A673 (cell line): Measurements from ENCODE around the gene RALGPS1. TPM values are rescaled to one million over a fixed set of nuclear protein-coding genes. Genes with fewer than 3 reads are reported as not detected.

Experiments
- BruUV-seq: library from RNA; stranded (reverse); fragments of 400-500 nt; replicated peaks from 2 replicates; lab custom pipeline; 2021; lab: Mats Ljungman, UMichigan
- CTCF ChIA-PET: fragments of 300-600 bp; sonication (Branson Sonifier 250); formaldehyde crosslinking; loops from one replicate; lab custom pipeline; 2022; ENCODE audit warnings: antibody characterized with exemption; lab: Charles Lee
- POLR2A ChIA-PET: fragments of 300-600 bp; sonication (Branson Sonifier 250); formaldehyde crosslinking; loops from one replicate; lab custom pipeline; 2022; ENCODE audit warnings: antibody characterized with exemption; ENCODE audit not compliant: low non-redundant PET; lab: Charles Lee
- DNase-seq: peaks from one replicate; pipeline ENCODE4 v3.0.0-alpha.2; 2015; ENCODE audit warnings: low spot score
- H3K27ac ChIP-seq: fragments of 200-600 bp; sonication (generic); 2 replicates; pipeline ENCODE4 v1.5.1; 2016; ENCODE audit warnings: mixed run types, low read depth, mild to moderate bottlenecking, mixed read lengths, antibody characterized with exemption, low read length; ENCODE audit not compliant: poor library complexity, severe bottlenecking
- H3K27me3 ChIP-seq: fragments of 200-600 bp; sonication (generic); replicated peaks from 2 replicates; pipeline ENCODE4 v1.6.1; 2017; ENCODE audit warnings: mixed run types, low read depth, mild to moderate bottlenecking, mixed read lengths, antibody characterized with exemption, low read length; ENCODE audit not compliant: insufficient read depth, poor library complexity
- H3K36me3 ChIP-seq: fragments of 200-600 bp; sonication (generic); 2 replicates; pipeline ENCODE4 v1.6.1; 2016; ENCODE audit warnings: mixed run types, mild to moderate bottlenecking, mixed read lengths, antibody characterized with exemption, low read length; ENCODE audit not compliant: insufficient read depth, poor library complexity, severe bottlenecking
- H3K4me1 ChIP-seq: fragments of 200-600 bp; sonication (generic); 2 replicates; pipeline ENCODE4 v1.6.1; 2017; ENCODE audit warnings: mixed run types, mild to moderate bottlenecking, mixed read lengths, antibody characterized with exemption, low read length; ENCODE audit not compliant: insufficient read depth, poor library complexity, severe bottlenecking
- H3K4me3 ChIP-seq: fragments of 200-600 bp; sonication (generic); 2 replicates; pipeline ENCODE4 v1.5.1; 2016; ENCODE audit warnings: low read depth, mixed run types, mild to moderate bottlenecking, mixed read lengths, low read length; ENCODE audit not compliant: poor library complexity, severe bottlenecking
- H3K9me3 ChIP-seq: fragments of 200-600 bp; sonication (generic); 2 replicates; pipeline ENCODE4 v1.6.1; 2016; ENCODE audit warnings: mixed run types, low read depth, mild to moderate bottlenecking, mixed read lengths, antibody characterized with exemption, low read length; ENCODE audit not compliant: poor library complexity, severe bottlenecking
- EZH2 ChIP-seq: fragments of 200-600 bp; sonication (generic); IDR thresholded peaks from 2 replicates; pipeline ENCODE4 v1.6.1; 2017; ENCODE audit warnings: borderline replicate concordance, low read depth, mild to moderate bottlenecking, mixed read lengths, antibody characterized with exemption, low read length; ENCODE audit not compliant: poor library complexity, severe bottlenecking
- intact Hi-C: fragments of 100-400 bp; cut with micrococcal nuclease; formaldehyde crosslinking; loops from one replicate; pipeline ENCODE4 v1.10.0; 2022; ENCODE audit not compliant: unreplicated experiment
- total RNA-seq: library from RNA; stranded (reverse); gene quantifications from 2 replicates; pipeline ENCODE4 v1.2.3, GENCODE V29; 2021
- TF ChIP-seq, protein P1 (sequence below): fragments of 300-800, 200-600 bp; sonication (generic); conservative IDR thresholded peaks from 2 replicates; pipeline ENCODE4 v1.5.1; 2017; ENCODE audit warnings: low read depth, mild to moderate bottlenecking, antibody characterized with exemption, low read length, moderate library complexity, mixed read lengths

The RALGPS1 gene
- total RNA-seq, 1 experiment from 2014 or later: 3.9 TPM

DNA sequence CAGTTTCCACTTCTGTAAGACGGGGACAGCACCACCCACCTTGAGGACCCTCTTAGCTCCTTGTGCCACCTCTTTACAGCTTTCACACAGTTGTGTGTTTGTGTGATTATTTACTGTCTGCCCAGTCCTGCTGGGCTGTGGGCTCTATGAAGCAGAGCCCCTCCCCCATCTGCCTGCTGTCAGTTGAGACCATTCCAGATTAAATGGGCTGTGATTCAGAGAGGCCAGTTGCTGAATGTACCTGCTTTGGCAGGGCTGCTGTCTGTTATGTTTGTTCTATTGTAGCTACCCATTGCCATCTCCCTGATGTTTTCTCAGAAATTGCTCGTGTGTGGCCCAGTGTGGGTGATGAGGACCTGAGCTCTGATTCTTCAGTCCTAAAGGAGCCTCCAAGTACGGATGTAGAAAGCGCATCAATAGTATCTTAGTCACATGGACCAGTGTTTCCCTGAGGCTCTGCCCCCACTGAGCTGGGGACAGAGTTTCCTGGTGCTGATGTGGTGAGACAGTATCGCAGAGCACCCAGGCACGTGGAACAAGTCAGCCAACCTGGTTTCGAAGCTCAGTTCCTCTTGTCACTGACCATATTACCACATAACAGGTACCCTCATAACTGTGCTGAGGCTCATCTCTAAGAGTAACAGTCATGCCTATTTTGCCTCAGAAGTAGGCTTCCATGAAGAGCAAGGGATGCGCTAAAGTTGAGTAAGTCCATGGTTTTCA lies 204.2 kb downstream of the RALGPS1 start:
- intact Hi-C loops: no loop called here
- TF ChIP-seq, protein P1, sequence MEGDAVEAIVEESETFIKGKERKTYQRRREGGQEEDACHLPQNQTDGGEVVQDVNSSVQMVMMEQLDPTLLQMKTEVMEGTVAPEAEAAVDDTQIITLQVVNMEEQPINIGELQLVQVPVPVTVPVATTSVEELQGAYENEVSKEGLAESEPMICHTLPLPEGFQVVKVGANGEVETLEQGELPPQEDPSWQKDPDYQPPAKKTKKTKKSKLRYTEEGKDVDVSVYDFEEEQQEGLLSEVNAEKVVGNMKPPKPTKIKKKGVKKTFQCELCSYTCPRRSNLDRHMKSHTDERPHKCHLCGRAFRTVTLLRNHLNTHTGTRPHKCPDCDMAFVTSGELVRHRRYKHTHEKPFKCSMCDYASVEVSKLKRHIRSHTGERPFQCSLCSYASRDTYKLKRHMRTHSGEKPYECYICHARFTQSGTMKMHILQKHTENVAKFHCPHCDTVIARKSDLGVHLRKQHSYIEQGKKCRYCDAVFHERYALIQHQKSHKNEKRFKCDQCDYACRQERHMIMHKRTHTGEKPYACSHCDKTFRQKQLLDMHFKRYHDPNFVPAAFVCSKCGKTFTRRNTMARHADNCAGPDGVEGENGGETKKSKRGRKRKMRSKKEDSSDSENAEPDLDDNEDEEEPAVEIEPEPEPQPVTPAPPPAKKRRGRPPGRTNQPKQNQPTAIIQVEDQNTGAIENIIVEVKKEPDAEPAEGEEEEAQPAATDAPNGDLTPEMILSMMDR: no peak
- no peak for TF ChIP-seq EZH2
- CTCF ChIA-PET: no interaction called here
- Histone ChIP-seq H3K27ac (no peak overlapping the region), H3K36me3 (no peaks in the 10 kb centered on the region), H3K9me3 (no peaks in the 10 kb centered on the region), H3K4me1 (peaks cover 13% of the 10 kb centered on the region), H3K4me3 (no peak overlapping the region), H3K27me3 (no peaks in the 10 kb centered on the region)
- POLR2A ChIA-PET: no interaction called here
- no peak for DNase-seq
- no TSS peak for BruUV-seq

DNA sequence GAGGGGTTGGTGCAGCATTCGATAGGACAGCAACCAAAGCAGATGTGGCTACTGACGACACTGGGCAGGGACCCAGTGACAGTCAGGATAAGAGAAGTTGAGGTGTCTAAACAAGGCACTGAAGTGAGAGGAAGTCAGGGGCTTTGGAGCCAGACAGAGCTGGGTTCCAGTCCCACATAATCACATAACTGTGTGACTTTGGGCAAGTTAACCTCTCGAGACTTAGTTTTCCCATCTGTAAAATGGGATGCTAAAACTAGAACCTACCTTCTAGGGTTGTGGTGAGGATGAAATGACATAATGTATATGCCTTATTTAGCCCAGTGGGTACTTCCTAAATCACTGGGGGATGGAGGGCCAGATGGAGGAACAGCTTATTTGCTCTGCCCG lies 204.7 kb downstream of the RALGPS1 start:
- Histone ChIP-seq H3K27me3 (no peaks in the 10 kb centered on the region), H3K9me3 (no peaks in the 10 kb centered on the region), H3K27ac (no peak overlapping the region), H3K36me3 (no peaks in the 10 kb centered on the region), H3K4me3 (no peak overlapping the region), H3K4me1 (peaks cover 13% of the 10 kb centered on the region)
- intact Hi-C loops: no loop called here
- CTCF ChIA-PET: no interaction called here
- no peak for DNase-seq
- no TSS peak for BruUV-seq
- no peak for TF ChIP-seq EZH2
- TF ChIP-seq, protein P1: no peak
- POLR2A ChIA-PET: no interaction called here

DNA sequence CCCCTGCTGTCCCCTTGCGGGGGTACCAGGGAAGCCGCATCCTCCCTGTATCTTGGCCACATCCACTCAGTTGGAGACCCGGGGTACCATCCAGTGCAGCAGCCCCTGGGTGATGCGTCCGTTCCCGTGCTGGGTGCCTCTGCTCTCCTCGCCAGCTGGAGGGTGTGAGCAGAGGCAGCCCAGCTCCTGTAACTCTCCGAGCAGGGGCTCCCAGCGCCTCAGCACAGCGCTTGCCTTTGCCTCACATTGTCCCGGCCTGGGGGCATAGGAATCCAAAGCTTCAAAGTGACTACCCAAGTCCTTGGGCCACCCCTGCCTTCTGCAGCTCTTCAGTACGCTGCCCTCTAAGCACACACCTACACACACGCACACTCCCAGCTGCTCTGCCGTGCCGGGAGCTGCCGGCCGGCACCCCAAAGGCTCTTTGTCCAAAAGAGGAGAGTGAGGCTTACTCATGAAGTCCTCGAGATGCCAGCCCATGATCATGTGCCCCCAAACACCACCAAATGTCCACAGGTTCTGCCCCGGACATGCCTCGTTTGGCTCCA lies 207.1 kb downstream of the RALGPS1 start:
- Histone ChIP-seq H3K27me3 (no peaks in the 10 kb centered on the region), H3K4me1 (peaks cover 13% of the 10 kb centered on the region), H3K9me3 (no peaks in the 10 kb centered on the region), H3K4me3 (peak overlapping the region; percentile 35), H3K36me3 (no peaks in the 10 kb centered on the region), H3K27ac (no peak overlapping the region)
- intact Hi-C loops: no loop called here
- DNase-seq: no peak
- BruUV-seq: no TSS peak
- ChIA-PET CTCF (no interaction called here), POLR2A (no interaction called here)
- TF ChIP-seq, protein P1: no peak
- TF ChIP-seq EZH2: no peak
